Calu3 (cell line): ENCODE results near the gene MUC20. TPM values are rescaled to one million over a fixed set of nuclear protein-coding genes. Genes with fewer than 3 reads are reported as not detected.

Experiments used
- BruUV-seq: library from RNA; stranded (reverse); fragments of 400-500 nt; replicated peaks from 2 replicates; lab custom pipeline; 2021; lab: Mats Ljungman, UMichigan
- CTCF ChIA-PET: fragments of 300-600 bp; sonication (Branson Sonifier 250); formaldehyde crosslinking; loops from one replicate; lab custom pipeline; 2022; ENCODE audit warnings: antibody characterized with exemption; lab: Charles Lee
- DNase-seq: peaks from one replicate; pipeline ENCODE4 v3.0.0; 2022
- H3K27ac Mint-ChIP-seq: one replicate; pipeline ENCODE4 v1.8.0; 2022; ENCODE audit warnings: mixed read lengths; ENCODE audit not compliant: unreplicated experiment
- H3K27me3 Mint-ChIP-seq: one replicate; pipeline ENCODE4 v1.8.0; 2022; ENCODE audit warnings: mixed read lengths; ENCODE audit not compliant: unreplicated experiment
- H3K36me3 Mint-ChIP-seq: one replicate; pipeline ENCODE4 v1.8.0; 2022; ENCODE audit warnings: mild to moderate bottlenecking, moderate library complexity, mixed read lengths; ENCODE audit not compliant: insufficient read depth, unreplicated experiment
- H3K4me1 Mint-ChIP-seq: one replicate; pipeline ENCODE4 v1.8.0; 2022; ENCODE audit warnings: mild to moderate bottlenecking, low read depth, mixed read lengths; ENCODE audit not compliant: unreplicated experiment
- H3K4me3 Mint-ChIP-seq: one replicate; pipeline ENCODE4 v1.8.0; 2022; ENCODE audit warnings: mild to moderate bottlenecking, low read depth, moderate library complexity, mixed read lengths; ENCODE audit not compliant: unreplicated experiment
- H3K9me3 Mint-ChIP-seq: one replicate; pipeline ENCODE4 v1.8.0; 2022; ENCODE audit warnings: low read depth, mixed read lengths; ENCODE audit not compliant: unreplicated experiment
- intact Hi-C: fragments of 100-400 bp; cut with micrococcal nuclease; formaldehyde crosslinking; loops from one replicate; pipeline ENCODE4 v1.10.0; 2022; ENCODE audit not compliant: unreplicated experiment
- total RNA-seq: library from RNA; stranded (reverse); gene quantifications from 2 replicates; pipeline ENCODE4 v1.2.3, GENCODE V29; 2022
- TF ChIP-seq, protein P1 (sequence below): fragments of 200-600 bp; IDR thresholded peaks from one replicate; pipeline ENCODE4 v1.8.0; 2022; ENCODE audit warnings: antibody characterized with exemption; ENCODE audit not compliant: unreplicated experiment

The MUC20 gene
- total RNA-seq, 1 experiment from 2014 or later, result 83.1 TPM

DNA sequence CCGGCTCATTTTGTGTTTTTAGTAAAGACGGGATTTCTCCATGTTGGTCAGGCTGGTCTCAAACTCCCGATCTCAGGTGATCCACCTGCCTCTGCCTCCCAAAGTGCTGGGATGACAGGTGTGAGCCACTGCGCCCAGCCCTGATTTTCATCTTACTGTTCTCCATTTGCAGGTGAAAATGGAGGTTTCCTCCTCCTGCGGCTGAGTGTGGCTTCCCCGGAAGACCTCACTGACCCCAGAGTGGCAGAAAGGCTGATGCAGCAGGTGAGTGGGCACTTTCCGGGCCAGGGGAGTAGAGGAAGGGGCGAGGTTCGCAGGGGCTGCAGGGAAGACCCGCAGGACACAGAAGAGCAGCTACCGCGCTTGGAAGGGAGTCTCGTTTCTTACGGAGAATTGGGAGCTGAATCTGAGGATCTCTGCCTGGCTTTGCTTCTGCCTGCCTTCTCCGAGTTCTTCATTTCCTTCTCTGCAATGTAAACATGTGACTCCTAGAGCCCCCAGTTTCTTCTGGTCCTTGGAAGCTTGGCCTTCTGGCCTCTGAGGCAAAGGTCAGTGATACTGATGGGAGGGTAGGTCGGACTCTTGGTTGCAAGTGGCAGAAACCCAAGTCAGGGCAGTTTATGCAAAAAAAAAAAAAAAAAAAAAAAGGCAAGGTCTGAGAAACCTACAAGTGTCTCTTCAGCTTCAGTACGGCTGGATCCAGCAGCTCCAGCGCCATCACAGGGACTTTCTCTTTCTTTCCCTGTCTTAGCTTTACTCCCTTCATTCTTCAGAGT, 8.9 kb downstream of the MUC20 start:
- no TSS peak for BruUV-seq

DNA sequence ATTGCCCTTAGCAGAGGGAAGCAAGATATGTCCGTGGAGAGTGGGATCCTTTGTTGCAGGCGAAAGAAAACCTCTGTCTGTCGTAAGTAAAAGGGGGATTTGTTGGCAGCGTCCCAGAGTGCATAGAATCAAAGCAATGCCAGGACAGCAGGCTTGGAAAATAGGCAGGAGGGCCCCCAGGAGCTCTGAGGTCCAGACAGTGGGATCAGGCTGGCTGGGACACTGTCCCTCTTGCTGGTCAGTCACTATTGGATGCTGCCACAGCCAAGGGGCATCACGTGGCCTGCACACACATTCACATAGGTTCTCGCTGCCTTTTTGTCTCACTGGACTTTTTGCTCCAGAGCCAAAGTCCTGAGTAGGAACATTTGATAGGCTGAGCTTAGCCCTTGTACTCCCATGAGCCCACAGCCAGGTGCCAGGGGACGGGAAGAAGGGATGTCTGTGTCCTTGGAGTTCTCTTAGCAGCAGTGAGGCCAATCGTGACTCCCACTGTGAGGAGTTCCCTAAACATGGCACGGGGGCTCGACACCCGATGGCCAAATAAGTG, 10.7 kb downstream of the MUC20 start:
- Mint-ChIP-seq H3K4me3 (no peak overlapping the region), H3K27ac (no peak overlapping the region), H3K36me3 (peaks cover 34% of the 10 kb centered on the region), H3K9me3 (no peaks in the 10 kb centered on the region), H3K4me1 (no peaks in the 10 kb centered on the region), H3K27me3 (no peaks in the 10 kb centered on the region)
- CTCF ChIA-PET, result no interaction called here
- no peak for DNase-seq
- TF ChIP-seq, protein P1, sequence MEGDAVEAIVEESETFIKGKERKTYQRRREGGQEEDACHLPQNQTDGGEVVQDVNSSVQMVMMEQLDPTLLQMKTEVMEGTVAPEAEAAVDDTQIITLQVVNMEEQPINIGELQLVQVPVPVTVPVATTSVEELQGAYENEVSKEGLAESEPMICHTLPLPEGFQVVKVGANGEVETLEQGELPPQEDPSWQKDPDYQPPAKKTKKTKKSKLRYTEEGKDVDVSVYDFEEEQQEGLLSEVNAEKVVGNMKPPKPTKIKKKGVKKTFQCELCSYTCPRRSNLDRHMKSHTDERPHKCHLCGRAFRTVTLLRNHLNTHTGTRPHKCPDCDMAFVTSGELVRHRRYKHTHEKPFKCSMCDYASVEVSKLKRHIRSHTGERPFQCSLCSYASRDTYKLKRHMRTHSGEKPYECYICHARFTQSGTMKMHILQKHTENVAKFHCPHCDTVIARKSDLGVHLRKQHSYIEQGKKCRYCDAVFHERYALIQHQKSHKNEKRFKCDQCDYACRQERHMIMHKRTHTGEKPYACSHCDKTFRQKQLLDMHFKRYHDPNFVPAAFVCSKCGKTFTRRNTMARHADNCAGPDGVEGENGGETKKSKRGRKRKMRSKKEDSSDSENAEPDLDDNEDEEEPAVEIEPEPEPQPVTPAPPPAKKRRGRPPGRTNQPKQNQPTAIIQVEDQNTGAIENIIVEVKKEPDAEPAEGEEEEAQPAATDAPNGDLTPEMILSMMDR, result no peak
- intact Hi-C loops, result no loop called here
- BruUV-seq, result no TSS peak

More for the DNA sequence above, 8.9 kb downstream of the MUC20 start:
- H3K4me1 Mint-ChIP-seq, result no peaks in the 10 kb centered on the region
- H3K36me3 Mint-ChIP-seq, result peaks cover 31% of the 10 kb centered on the region
- TF ChIP-seq, protein P1, result no peak
- H3K27me3 Mint-ChIP-seq, result no peaks in the 10 kb centered on the region
- no peak overlapping the region for H3K4me3 Mint-ChIP-seq
- DNase-seq, result no peak
- CTCF ChIA-PET, result no interaction called here
- intact Hi-C loops, result loop anchor here (2.0 kb wide), 1 partner anchor 15 kb away; no protein-coding TSS in a partner anchor
- H3K27ac Mint-ChIP-seq, result no peak overlapping the region
- no peaks in the 10 kb centered on the region for H3K9me3 Mint-ChIP-seq

DNA sequence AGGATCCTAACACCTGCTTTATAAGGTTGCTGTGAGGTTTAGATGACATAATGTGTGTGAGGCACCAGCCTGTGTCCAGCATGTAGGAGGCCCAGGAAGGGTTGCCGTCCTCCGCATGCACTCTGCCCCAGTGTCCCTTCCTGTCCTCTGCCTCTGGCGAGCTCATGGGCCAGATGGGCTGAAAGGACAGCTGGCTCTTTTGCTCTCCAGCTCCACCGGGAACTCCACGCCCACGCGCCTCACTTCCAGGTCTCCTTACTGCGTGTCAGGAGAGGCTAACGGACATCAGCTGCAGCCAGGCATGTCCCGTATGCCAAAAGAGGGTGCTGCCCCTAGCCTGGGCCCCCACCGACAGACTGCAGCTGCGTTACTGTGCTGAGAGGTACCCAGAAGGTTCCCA, 12.2 kb downstream of the MUC20 start:
- CTCF ChIA-PET, result no interaction called here
- no peaks in the 10 kb centered on the region for H3K9me3 Mint-ChIP-seq

DNA sequence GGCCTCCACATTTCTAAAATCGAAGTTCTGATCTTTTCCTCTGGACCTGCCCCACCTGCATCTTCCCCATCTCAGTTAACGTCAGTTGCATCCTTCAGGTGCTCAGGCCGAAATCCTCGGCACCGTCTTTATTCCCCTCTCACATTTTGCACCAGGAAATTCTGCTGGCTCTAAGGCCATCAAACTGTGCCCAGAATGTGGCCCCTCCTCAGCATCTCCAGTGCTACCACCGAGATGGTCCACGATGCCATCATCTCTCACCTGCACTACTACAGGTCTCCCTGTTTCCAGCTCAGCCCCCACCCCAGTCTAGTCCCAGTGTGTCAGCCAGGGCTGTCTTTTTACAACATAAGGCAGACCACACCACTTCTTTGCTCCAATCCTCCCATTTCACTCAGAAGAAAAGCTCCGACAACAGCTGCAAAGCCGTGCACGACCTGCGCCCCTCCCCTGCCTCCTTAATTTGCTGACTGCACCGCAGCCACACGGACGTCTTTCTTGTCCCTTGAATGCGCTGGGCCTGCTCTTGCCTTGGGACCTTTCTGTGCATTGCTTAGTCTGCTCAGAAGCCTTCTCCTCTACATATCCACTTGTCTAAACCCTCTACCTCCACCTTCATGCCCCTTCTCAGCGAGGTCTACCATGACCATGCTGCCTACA, 14.4 kb downstream of the MUC20 start:
- TF ChIP-seq, protein P1, result no peak
- no peaks in the 10 kb centered on the region for H3K9me3 Mint-ChIP-seq
- intact Hi-C loops, result no loop called here
- H3K27ac Mint-ChIP-seq, result no peak overlapping the region
- H3K4me1 Mint-ChIP-seq, result no peaks in the 10 kb centered on the region
- DNase-seq, result no peak
- BruUV-seq, result no TSS peak
- CTCF ChIA-PET, result no interaction called here
- no peaks in the 10 kb centered on the region for H3K27me3 Mint-ChIP-seq
- no peak overlapping the region for H3K4me3 Mint-ChIP-seq
- H3K36me3 Mint-ChIP-seq, result peaks cover 18% of the 10 kb centered on the region

More for the DNA sequence above, 12.2 kb downstream of the MUC20 start:
- H3K4me1 Mint-ChIP-seq, result no peaks in the 10 kb centered on the region
- BruUV-seq, result no TSS peak
- no peak for DNase-seq
- peaks cover 25% of the 10 kb centered on the region for H3K36me3 Mint-ChIP-seq
- H3K4me3 Mint-ChIP-seq, result no peak overlapping the region
- intact Hi-C loops, result no loop called here
- H3K27ac Mint-ChIP-seq, result no peak overlapping the region
- no peaks in the 10 kb centered on the region for H3K27me3 Mint-ChIP-seq
- TF ChIP-seq, protein P1, result no peak
